Loucy (cell line): Measurements from ENCODE around the gene SSTR1.

Experiments used
- H2AFZ ChIP-seq: fragments of 200-600 bp; sonication (generic); 2 replicates; pipeline ENCODE4 v1.6.0; 2016; ENCODE audit warnings: antibody characterized with exemption, mild to moderate bottlenecking, low read length, moderate library complexity
- H3F3A ChIP-seq: fragments of 200-600 bp; 2 replicates; pipeline ENCODE4 v1.6.0; 2016; ENCODE audit warnings: antibody characterized with exemption, low read depth, mild to moderate bottlenecking
- H3K27me3 ChIP-seq: fragments of 200-600 bp; sonication (generic); 2 replicates; pipeline ENCODE4 v1.6.1; 2014; ENCODE audit warnings: low read length, mild to moderate bottlenecking; ENCODE audit not compliant: insufficient read depth, poor library complexity, severe bottlenecking
- H3K36me3 ChIP-seq: fragments of 200-600 bp; sonication (generic); 2 replicates; pipeline ENCODE4 v1.6.1; 2016; ENCODE audit warnings: low read length; ENCODE audit not compliant: insufficient read depth
- H3K4me1 ChIP-seq: fragments of 200-600 bp; sonication (generic); 2 replicates; pipeline ENCODE4 v1.5.1; 2014; ENCODE audit warnings: low read length, mild to moderate bottlenecking; ENCODE audit not compliant: insufficient read depth, poor library complexity, severe bottlenecking
- H3K4me2 ChIP-seq: fragments of 200-600 bp; sonication (generic); 2 replicates; pipeline ENCODE4 v1.6.0; 2014; ENCODE audit warnings: antibody characterized with exemption, low read length, low read depth, mild to moderate bottlenecking; ENCODE audit not compliant: poor library complexity, severe bottlenecking
- H3K4me3 ChIP-seq: fragments of 200-600 bp; sonication (generic); 2 replicates; pipeline ENCODE4 v1.5.1; 2014; ENCODE audit warnings: low read length, mild to moderate bottlenecking, mixed read lengths; ENCODE audit not compliant: poor library complexity, severe bottlenecking
- H3K79me2 ChIP-seq: fragments of 200-600 bp; sonication (generic); 2 replicates; pipeline ENCODE4 v1.6.1; 2014; ENCODE audit warnings: low read length; ENCODE audit not compliant: insufficient read depth
- H3K9ac ChIP-seq: fragments of 200-600 bp; sonication (generic); 2 replicates; pipeline ENCODE4 v1.6.0; 2014; ENCODE audit warnings: mild to moderate bottlenecking, low read depth, low read length, moderate library complexity; ENCODE audit not compliant: poor library complexity, severe bottlenecking
- H3K9me2 ChIP-seq: fragments of 200-600 bp; sonication (generic); replicated peaks from 2 replicates; pipeline ENCODE4 v1.6.1; 2016; ENCODE audit warnings: low read depth, low read length, mixed read lengths
- H3K9me3 ChIP-seq: fragments of 200-600 bp; sonication (generic); 2 replicates; pipeline ENCODE4 v1.6.1; 2014; ENCODE audit warnings: mild to moderate bottlenecking, antibody characterized with exemption, low read length, low read depth; ENCODE audit not compliant: insufficient read depth
- H4K20me1 ChIP-seq: fragments of 200-600 bp; sonication (generic); 2 replicates; pipeline ENCODE4 v1.6.0; 2014; ENCODE audit warnings: antibody characterized with exemption, low read length, mild to moderate bottlenecking; ENCODE audit not compliant: insufficient read depth, poor library complexity, severe bottlenecking
- EZH2phosphoT487 ChIP-seq: fragments of 200-600 bp; IDR thresholded peaks from 2 replicates; pipeline ENCODE4 v1.6.1; 2018; ENCODE audit warnings: antibody characterized with exemption, mild to moderate bottlenecking, moderate library complexity, borderline replicate concordance
- TF ChIP-seq, protein P1 (sequence below): fragments of 200-600 bp; sonication (generic); conservative IDR thresholded peaks from 2 replicates; pipeline ENCODE4 v1.5.1; 2014; ENCODE audit warnings: mild to moderate bottlenecking, antibody characterized with exemption, low read length

SSTR1 gene

GRCh38 chr14:38171197-38171596 is 36.5 kb upstream of the SSTR1 start:
- H3K27me3 ChIP-seq, result no peaks in the 10 kb centered on the region
- no peak overlapping the region for H3K4me3 ChIP-seq
- H3K9me2 ChIP-seq, result no peaks in the 10 kb centered on the region
- H3K9ac ChIP-seq, result no peak overlapping the region
- no peaks in the 10 kb centered on the region for H3K79me2 ChIP-seq
- H2AFZ ChIP-seq, result no peak overlapping the region
- no peaks in the 10 kb centered on the region for H3K9me3 ChIP-seq
- H3K36me3 ChIP-seq, result no peaks in the 10 kb centered on the region
- no peaks in the 10 kb centered on the region for H4K20me1 ChIP-seq
- H3K4me1 ChIP-seq, result no peaks in the 10 kb centered on the region
- no peak overlapping the region for H3K4me2 ChIP-seq
- no peak for TF ChIP-seq EZH2phosphoT487
- TF ChIP-seq, protein P1, sequence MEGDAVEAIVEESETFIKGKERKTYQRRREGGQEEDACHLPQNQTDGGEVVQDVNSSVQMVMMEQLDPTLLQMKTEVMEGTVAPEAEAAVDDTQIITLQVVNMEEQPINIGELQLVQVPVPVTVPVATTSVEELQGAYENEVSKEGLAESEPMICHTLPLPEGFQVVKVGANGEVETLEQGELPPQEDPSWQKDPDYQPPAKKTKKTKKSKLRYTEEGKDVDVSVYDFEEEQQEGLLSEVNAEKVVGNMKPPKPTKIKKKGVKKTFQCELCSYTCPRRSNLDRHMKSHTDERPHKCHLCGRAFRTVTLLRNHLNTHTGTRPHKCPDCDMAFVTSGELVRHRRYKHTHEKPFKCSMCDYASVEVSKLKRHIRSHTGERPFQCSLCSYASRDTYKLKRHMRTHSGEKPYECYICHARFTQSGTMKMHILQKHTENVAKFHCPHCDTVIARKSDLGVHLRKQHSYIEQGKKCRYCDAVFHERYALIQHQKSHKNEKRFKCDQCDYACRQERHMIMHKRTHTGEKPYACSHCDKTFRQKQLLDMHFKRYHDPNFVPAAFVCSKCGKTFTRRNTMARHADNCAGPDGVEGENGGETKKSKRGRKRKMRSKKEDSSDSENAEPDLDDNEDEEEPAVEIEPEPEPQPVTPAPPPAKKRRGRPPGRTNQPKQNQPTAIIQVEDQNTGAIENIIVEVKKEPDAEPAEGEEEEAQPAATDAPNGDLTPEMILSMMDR, result no peak
- no peaks in the 10 kb centered on the region for H3F3A ChIP-seq

DNA sequence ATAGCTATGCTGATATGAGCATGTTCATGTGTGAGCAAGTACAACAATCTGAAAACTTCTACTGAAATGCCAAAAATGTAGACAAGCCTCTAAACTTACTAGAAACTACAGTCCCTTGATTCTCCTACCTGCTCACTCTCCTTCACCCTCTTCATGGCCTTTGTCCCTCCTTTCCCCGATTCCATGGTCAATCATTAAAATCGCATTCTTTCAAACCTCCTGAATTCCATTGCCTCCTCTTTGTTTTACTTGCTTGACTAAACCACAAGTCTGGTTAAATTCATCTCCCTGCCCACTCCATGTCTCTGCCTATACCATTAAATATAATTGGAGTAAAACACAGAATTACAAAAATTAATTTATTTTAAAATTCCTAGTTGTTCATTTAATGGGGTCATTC is 33.0 kb upstream of the SSTR1 start:
- TF ChIP-seq EZH2phosphoT487, result no peak
- TF ChIP-seq, protein P1, result no peak
- Histone ChIP-seq H3K4me1 (no peaks in the 10 kb centered on the region), H3K4me3 (no peak overlapping the region)

DNA sequence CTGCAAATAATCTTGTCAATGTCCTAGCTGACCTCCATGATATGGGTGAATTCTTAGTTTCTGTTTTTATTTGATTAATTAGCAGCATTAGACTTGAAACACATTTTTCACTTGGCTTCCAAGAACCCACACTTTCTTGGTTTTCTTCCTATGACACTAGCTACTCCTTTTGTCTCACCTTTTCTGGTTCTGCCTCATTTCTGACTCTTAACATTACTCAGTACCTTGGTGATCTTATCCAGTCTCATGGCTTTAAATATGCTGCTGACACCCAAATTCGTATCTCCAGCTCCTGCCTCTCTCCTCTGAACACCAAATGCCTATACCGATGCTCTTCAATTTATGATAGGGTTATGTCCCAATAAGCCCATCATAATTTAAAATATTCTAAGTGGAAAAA is 32.0 kb upstream of the SSTR1 start:
- TF ChIP-seq, protein P1, result no peak
- no peak for TF ChIP-seq EZH2phosphoT487

More for the DNA sequence above, 33.0 kb upstream of the SSTR1 start:
- Histone ChIP-seq H4K20me1 (no peaks in the 10 kb centered on the region), H2AFZ (no peak overlapping the region), H3K4me2 (no peak overlapping the region), H3K9ac (no peak overlapping the region), H3F3A (no peaks in the 10 kb centered on the region), H3K9me3 (no peaks in the 10 kb centered on the region), H3K79me2 (no peaks in the 10 kb centered on the region), H3K9me2 (no peaks in the 10 kb centered on the region), H3K36me3 (no peaks in the 10 kb centered on the region), H3K27me3 (no peaks in the 10 kb centered on the region)

More for the DNA sequence above, 32.0 kb upstream of the SSTR1 start:
- no peaks in the 10 kb centered on the region for H3K27me3 ChIP-seq
- no peak overlapping the region for H3K4me3 ChIP-seq
- H3K79me2 ChIP-seq, result no peaks in the 10 kb centered on the region
- H3K36me3 ChIP-seq, result no peaks in the 10 kb centered on the region
- H3K9ac ChIP-seq, result no peak overlapping the region
- no peak overlapping the region for H2AFZ ChIP-seq
- H3K9me2 ChIP-seq, result no peaks in the 10 kb centered on the region
- no peak overlapping the region for H3K4me2 ChIP-seq
- no peaks in the 10 kb centered on the region for H4K20me1 ChIP-seq
- no peaks in the 10 kb centered on the region for H3K4me1 ChIP-seq
- H3F3A ChIP-seq, result no peaks in the 10 kb centered on the region
- H3K9me3 ChIP-seq, result no peaks in the 10 kb centered on the region
